Measurements from ENCODE around the gene CCDC117. TPM values are rescaled to one million over a fixed set of nuclear protein-coding genes. Genes with fewer than 3 reads are reported as not detected.

Gene CCDC117
- total RNA-seq, 4 donors from 2014 or later = 9.8 to 15.4 (median 14.4) TPM

- Histone ChIP-seq H3K36me3 (peaks cover 0 to 2% (median 0%) of the 10 kb centered on the region in 3 donors), H3K27ac (no peak overlapping the region), H3K9me3 (no peaks in the 10 kb centered on the region), H3K27me3 (no peaks in the 10 kb centered on the region), H3K4me1 (no peaks in the 10 kb centered on the region), H3K4me3 (no peak overlapping the region)
- DNase-seq = no peak
- TF ChIP-seq CTCF (IDR thresholded peaks at IDR 0.05) = no peak
- WGBS, 2 donors = 90 to 92% methylated on average over 1 to 5 of the region's 6 CpGs
- intact Hi-C loops (cut with DNase I) = no loop called here
Observed at GRCh38 chr22:28837640-28838039, 65.1 kb downstream of the CCDC117 start.

Small RNA genes lying within 50 kb of the gene (small RNA-seq; reads per million reads assigned to genes)
- gene Z93930.1 = 0 reads per million in 4 donors

Other genes starting within 250 kb of the CCDC117 start
- gene TTC28, start 92.9 kb upstream of the CCDC117 start, total RNA-seq = 10 to 100 TPM in 1 of 4 donors, 1 to 10 TPM in 3; 6.0 to 21.4 (median 7.7) TPM
- gene CHEK2, start 30.9 kb upstream of the CCDC117 start, total RNA-seq = 10 to 100 TPM in 2 of 4 donors, 1 to 10 TPM in 2; 6.6 to 17.4 (median 11.2) TPM
- 10 to 100 TPM; 14.4 to 24.9 (median 16.3) TPM for gene HSCB, start 30.7 kb upstream of the CCDC117 start, total RNA-seq
- 100 to 1,000 TPM; 111 to 166 (median 131) TPM for gene XBP1, start 27.9 kb downstream of the CCDC117 start, total RNA-seq
- 10 to 100 TPM in 1 of 4 donors, 1 to 10 TPM in 3; 6.6 to 10.9 (median 7.2) TPM for gene ZNRF3, start 110.9 kb downstream of the CCDC117 start, total RNA-seq